ENCODE results near the gene CD300LD.
"Not testable (repeated sequence)": the region's sequence is repeated elsewhere in the genome, so short reads cannot be mapped to it uniquely, and the experiment has no call there.

CD300LD gene

DNA sequence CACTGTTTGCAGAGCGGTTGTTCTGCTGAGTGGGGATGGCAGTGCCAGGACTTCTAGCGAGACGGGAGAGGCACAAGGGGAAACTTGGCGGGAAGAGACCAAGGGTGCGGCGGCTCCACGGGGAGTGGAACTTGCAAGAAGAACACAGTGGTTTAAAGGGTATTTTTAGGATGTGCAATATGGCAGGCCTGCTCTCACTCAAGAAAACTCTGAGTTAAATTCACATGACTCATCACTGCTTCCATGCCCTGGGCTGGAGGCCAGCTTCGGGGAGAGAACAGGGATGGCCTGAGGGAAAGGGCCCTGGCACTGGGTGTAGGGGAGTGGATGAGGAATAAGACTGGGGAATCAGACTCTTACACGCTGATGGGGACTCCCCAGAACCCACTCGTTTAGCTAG, 13.3 kb upstream of the CD300LD start:
- DNase-seq: no peak

DNA sequence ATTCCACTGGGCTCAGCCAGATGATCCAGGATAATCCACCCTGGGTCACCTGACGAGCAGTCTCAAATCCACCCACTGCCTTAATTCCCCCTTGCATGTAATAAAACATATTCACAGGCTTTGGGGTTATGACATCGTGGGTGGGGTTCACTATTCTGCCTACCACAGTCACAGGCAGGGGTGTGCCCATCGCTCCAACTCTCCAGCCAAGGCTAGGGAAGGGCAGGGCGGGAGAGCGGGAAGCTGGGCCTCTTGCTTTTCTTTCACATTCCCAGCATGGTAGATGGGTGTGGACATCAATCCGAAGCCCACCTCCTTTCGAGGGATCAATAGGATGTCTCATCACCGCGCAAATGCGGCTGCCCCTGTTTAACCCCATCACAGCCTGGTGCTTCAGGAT, 12.7 kb upstream of the CD300LD start:
- no peak for DNase-seq

DNA sequence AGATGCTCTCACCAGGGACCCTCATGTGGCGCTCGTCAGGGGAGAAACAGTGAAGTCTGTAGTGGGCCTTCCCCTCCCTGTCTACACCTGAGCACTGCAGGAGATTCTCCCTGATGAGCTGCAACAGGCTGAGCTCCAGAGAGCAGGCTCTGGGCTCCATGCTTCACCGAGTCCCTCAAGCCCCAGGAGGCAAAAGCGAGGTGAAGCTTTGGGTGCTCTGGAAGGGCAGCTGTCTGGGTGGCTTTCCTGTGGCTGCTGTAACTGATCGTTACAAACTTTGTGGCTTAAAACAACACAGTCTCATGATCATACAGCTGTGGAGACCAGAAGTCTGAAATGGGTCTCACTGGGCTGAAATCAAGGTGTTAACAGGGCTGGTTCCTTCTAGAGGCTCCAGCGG, 12.1 kb upstream of the CD300LD start:
- DNase-seq: no peak

DNA sequence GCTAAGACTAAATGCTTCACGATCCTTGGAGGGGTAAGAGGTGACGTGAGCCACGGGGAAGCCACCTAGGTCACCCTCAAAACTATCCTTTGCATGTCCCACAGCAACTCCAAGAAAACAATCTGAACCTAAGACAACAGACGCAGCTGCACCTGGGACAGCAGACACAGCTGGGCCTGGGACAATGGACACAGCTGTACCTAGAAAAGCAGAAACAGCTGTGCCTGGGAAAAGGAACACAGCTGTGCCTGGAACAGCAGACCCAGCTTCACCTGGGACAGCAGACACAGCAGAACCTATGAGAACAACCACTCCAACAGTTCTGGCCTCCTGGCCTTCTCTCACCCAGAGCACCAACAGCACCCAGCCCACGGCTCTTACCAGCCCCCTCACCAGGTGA, 11.7 kb upstream of the CD300LD start:
- DNase-seq: no peak

- no peak for DNase-seq
Measured at GRCh38 chr17:74603037-74603635, 11.1 kb upstream of the CD300LD start.

GRCh38 chr17:74601944-74602572, 10.0 kb upstream of the CD300LD start:
- no peak for DNase-seq

DNA sequence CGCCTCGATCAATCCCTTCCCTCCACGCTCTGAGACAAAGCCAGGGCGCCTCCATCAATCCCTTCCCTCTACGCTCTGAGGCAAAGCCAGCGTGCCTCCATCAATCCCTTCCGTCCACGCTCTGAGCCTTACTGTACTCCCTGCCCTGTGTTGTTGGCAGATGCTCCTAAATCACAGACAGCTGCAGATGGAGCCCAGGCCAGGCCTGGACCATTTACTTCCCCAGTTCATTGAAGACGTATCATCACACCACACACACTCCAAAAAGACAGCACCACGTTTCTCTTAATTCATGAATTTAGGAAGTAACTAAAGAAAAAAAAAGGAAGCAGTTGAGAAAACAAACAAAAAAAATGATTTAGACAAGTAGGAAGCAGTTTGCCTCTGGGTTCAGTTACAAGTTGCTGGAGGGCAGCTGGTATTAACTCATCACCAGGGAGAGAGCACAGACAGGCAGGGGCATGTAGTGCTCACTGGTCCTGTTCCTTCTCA, 7.4 kb upstream of the CD300LD start:
- DNase-seq: no peak

- no peak for DNase-seq
Measured at GRCh38 chr17:74599023-74599399, 6.9 kb upstream of the CD300LD start.

GRCh38 chr17:74598346-74599022, 6.4 kb upstream of the CD300LD start:
- DNase-seq: no peak

DNA sequence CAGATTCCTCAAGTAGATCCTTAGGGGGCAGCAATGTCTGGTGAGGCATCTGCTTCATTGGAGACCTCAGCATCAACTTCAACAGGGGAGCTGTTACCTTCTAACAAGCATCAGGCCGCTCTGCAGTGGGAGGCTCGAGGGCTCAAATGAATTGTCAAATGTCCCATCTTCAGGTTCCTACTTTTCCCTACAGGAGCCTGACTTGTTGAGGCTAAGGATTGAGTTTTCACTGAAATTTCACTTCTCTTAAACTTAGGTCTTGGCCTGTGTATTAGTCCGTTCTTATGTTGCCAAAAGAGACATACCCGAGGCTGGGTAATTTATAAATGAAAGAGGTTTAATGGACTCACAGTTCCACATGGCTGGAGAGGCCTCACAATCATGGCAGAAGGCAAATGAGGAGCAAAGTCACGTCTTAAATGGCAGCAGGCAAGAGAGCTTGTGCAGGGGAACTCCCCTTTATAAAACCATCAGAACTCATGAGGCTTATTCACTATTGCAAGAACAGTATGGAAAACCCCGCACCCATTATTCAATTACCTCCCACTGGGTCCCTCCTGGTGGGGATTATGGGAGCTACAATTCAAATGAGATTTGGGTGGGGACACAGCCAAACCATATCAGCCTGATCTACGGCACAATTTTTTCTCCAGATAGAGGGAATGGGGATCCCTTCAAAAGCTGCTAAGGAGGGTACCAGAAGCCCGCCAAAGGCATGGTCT, 5.1 kb upstream of the CD300LD start:
- DNase-seq: no peak

- DNase-seq: no peak
Measured at GRCh38 chr17:74595037-74595750, 3.1 kb upstream of the CD300LD start.

- DNase-seq: no peak
Measured at GRCh38 chr17:74591503-74591902, 580 bp downstream of the CD300LD start.

DNA sequence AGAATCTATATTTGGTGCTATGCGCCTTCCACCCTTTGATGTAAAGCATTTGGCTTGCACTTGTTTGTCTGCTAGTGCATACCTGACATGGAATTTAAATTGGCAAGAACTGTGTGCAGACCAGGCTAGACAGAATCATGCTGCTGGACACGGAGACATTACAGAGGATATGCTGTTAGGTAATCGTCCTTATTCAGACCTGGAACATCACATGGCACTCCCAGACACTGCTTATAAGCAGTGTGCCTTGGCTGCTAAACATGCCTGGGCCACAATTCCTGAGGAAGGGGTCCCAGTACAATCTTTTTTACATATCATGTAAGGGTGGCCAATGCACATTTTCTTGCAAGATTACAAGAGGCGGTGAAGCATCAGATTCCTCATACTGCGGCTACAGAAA, 6.4 kb downstream of the CD300LD start:
- DNase-seq: no peak

GRCh38 chr17:74584292-74585060, 7.6 kb downstream of the CD300LD start:
- no peak for DNase-seq

DNA sequence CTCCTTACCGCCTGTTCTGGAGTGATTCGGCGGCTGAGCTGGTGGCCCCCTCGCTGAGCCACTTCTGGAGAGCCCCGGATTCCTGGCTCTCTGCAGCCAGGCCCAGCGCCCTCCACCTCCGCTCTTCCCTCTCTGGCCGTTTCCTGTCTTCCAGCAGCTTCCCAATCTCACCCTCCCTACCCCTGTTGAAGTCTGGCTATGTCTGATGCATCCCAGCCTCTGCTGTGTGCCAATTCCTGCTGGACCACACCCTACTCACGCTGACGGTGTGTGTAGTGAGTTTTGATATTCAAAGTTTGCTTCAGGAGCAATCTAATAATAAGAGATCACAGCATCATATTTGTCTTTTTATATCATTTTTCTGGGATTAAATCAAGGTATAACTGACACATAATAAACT, 9.4 kb downstream of the CD300LD start:
- no peak for DNase-seq

- DNase-seq: no peak
Measured at GRCh38 chr17:74579900-74580299, 12.2 kb downstream of the CD300LD start.

DNA sequence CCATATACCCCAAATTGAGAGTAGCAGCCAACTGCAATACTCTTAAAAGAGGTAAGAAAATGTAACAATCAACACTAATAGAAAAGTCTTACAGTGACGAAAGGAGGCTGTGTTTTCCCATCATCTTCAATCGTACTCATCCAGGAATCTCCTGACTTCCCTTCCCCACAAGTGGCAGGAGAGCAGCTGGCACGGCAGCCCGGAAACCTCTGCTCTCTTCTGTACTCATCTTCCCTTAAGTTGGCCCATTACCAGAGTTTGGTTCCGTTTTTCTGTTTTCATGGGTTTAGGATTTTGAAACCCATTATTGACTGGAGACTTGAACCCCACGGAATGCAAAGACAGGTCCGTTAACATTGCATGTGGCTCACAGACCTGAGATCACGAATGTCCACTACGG, 13.1 kb downstream of the CD300LD start:
- no peak for DNase-seq

DNA sequence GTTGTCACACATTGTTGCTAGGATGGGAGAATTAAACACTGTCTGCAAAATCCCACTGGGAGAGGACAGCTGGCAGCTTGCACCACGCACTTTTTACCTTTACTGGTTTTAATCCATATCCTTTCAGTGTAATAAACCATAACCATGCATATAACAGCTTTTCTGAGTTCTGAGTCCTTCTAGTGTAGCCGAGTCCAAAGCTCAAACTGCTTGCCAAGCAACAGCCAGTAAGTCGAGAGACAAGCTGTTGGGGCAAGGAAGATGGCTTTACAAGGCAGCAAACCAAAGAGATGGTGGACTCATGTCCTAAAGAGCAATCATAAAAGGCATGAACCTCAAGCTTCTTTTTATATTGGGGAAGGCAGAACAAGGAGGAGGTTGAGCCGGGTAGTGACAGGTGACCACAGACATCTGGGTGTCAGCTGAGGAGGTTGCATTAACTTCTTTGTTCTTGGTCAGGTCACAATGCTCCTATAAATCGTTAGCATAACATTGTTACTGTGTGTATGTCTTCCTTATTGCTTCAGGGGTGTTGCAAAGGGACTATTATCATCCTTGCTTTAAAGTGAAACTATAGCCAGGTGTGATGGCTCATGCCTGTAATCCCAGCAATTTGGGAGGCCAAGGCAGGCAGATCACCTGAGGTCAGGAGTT, 17.5 kb downstream of the CD300LD start:
- DNase-seq: no peak

DNA sequence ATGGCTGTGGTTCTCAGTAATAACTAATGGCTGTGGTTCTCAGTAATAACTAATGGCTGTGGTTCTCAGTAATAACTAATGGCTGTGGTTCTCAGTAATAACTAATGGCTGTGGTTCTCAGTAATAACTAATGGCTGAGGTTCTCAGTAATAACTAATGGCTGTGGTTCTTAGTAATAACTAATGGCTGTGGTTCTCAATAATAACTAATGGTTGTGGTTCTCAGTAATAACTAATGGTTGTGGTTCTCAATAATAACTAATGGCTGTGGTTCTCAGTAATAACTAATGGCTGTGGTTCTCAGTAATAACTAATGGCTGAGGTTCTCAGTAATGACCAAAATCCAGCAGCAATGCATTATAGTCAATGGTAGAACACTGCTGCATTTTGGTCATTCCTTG, 18.4 kb downstream of the CD300LD start:
- DNase-seq: not testable (repeated sequence)

DNA sequence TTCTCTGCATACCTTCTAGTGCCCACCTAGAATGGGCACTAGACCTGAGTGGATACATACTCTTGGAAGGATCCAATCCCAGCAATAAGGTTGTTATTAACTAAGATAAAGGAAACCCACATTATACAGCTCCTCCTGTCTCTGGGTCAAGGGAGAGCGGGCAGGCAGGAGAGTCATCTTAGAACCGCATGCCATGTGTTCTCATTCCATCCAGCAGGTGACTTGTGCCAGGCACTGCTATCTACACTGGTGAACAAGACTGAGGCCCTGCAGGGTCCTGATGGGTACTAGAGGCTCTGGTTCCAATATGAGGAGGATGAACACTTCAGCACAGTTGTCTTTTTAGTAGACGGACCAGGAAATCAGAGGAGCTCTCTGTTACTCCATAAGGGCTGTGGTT, 18.9 kb downstream of the CD300LD start:
- no peak for DNase-seq

DNA sequence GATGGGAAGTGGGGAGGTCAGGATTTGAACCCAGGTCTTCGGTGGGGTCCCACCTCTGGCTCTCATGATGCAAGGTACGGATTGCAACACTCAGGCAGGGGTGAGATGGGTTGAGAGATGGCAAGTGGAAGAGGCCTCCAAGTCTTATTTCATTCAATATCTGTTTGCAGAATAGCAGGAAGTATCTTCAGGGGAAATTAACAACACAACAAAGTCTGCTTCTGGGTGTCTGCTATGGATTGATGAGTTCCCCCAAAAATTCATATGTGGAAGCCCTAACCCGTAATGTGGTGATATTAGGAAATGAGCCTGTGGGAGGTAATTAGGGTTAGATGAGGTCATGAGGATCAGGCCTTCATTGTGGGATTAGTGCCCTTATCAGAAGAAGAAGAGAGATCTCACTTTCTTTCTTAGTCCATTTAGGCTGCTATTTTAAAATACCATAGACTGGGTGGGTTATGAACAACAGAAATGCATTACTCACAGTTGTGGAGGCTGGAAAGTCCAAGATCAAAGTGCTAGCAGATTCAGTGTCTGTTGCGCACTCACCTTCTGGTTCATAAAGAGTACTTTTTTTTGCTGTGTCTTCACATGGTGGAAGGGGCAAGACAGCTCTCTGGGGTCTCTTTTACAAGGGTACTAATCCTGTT, 20.3 kb downstream of the CD300LD start:
- DNase-seq: no peak
